Ishikawa (cell line): ENCODE results near the gene VPS35L.

Source experiments
- CEBPB ChIP-seq: IDR thresholded peaks from 2 replicates; pipeline ENCODE4 v1.6.1; 2012
- CREB1 ChIP-seq: IDR thresholded peaks from 2 replicates; pipeline ENCODE4 v1.6.1; 2012; ENCODE audit warnings: low read depth
- EGR1 ChIP-seq: IDR thresholded peaks from 2 replicates; pipeline ENCODE4 v1.6.1; 2012
- EP300 ChIP-seq: IDR thresholded peaks from 2 replicates; pipeline ENCODE4 v1.6.1; 2012; ENCODE audit warnings: borderline replicate concordance
- FOXM1 ChIP-seq: IDR thresholded peaks from 2 replicates; pipeline ENCODE4 v1.6.1; 2012; ENCODE audit warnings: low read depth, borderline replicate concordance
- MAX ChIP-seq: IDR thresholded peaks from 2 replicates; pipeline ENCODE4 v1.6.1; 2012
- NFIC ChIP-seq: IDR thresholded peaks from 2 replicates; pipeline ENCODE4 v1.6.1; 2012
- RAD21 ChIP-seq: IDR thresholded peaks from 2 replicates; pipeline ENCODE4 v1.6.1; 2012; ENCODE audit warnings: low read depth
- REST ChIP-seq: IDR thresholded peaks from 2 replicates; pipeline ENCODE4 v1.6.1; 2012; ENCODE audit warnings: low read depth, mild to moderate bottlenecking
- TAF1 ChIP-seq: IDR thresholded peaks from 2 replicates; pipeline ENCODE4 v1.6.1; 2012; ENCODE audit warnings: low read depth, mild to moderate bottlenecking
- TCF12 ChIP-seq: IDR thresholded peaks from 2 replicates; pipeline ENCODE4 v1.6.1; 2012; ENCODE audit warnings: low read depth
- TEAD4 ChIP-seq: IDR thresholded peaks from 2 replicates; pipeline ENCODE4 v1.6.1; 2012
- USF1 ChIP-seq: IDR thresholded peaks from 2 replicates; pipeline ENCODE4 v1.6.1; 2012
- YY1 ChIP-seq: IDR thresholded peaks from 2 replicates; pipeline ENCODE4 v1.6.1; 2012; ENCODE audit warnings: low read depth
- ZBTB7A ChIP-seq: IDR thresholded peaks from 2 replicates; pipeline ENCODE4 v1.6.1; 2012; ENCODE audit warnings: low read depth

VPS35L gene

GRCh38 chr16:19685176-19685575 is 129.7 kb downstream of the VPS35L start:
- TF ChIP-seq ZBTB7A (no peak), USF1 (no peak), REST (no peak), FOXM1 (no peak), NFIC (no peak), TAF1 (no peak), YY1 (no peak), MAX (no peak), TCF12 (no peak), RAD21 (no peak), EGR1 (no peak), EP300 (no peak), CEBPB (no peak), TEAD4 (no peak), CREB1 (no peak)

- no peak for TF ChIP-seq RAD21
- TF ChIP-seq CREB1: no peak
- no peak for TF ChIP-seq CEBPB
- TF ChIP-seq USF1: no peak
- no peak for TF ChIP-seq YY1
- TF ChIP-seq REST: no peak
- no peak for TF ChIP-seq TCF12
- TF ChIP-seq TEAD4: no peak
- TF ChIP-seq ZBTB7A: no peak
- TF ChIP-seq MAX: no peak
- no peak for TF ChIP-seq TAF1
- no peak for TF ChIP-seq EGR1
- no peak for TF ChIP-seq EP300
- no peak for TF ChIP-seq NFIC
- no peak for TF ChIP-seq FOXM1
Measured at GRCh38 chr16:19687279-19687678, 131.8 kb downstream of the VPS35L start.

GRCh38 chr16:19688396-19689024 is 133.0 kb downstream of the VPS35L start:
- TF ChIP-seq MAX (no peak), EP300 (no peak), CREB1 (no peak), TCF12 (no peak), RAD21 (no peak), EGR1 (no peak), YY1 (no peak), TEAD4 (no peak), CEBPB (no peak)

- TF ChIP-seq YY1 (no peak), NFIC (no peak), FOXM1 (no peak), EP300 (no peak), REST (no peak), CREB1 (no peak), EGR1 (no peak)
Measured at GRCh38 chr16:19689342-19689741, 133.8 kb downstream of the VPS35L start.
